HG03439 (cell line): ENCODE data around the gene CDON.
"Not testable (repeated sequence)": the region's sequence is repeated elsewhere in the genome, so short reads cannot be mapped to it uniquely, and the experiment has no call there.

Experiments
- ATAC-seq: cut with Tn5 transposase; IDR thresholded peaks from one replicate; pipeline ENCODE4 v1.9.1; 2021; ENCODE audit warnings: mild to moderate bottlenecking, moderate library complexity; ENCODE audit not compliant: unreplicated experiment

Gene CDON

GRCh38 chr11:126046570-126047195 is 16.0 kb downstream of the CDON start:
- ATAC-seq: no peak

- ATAC-seq: no peak
Measured at GRCh38 chr11:126039485-126040271, 23.0 kb downstream of the CDON start.

- ATAC-seq: no peak
Measured at GRCh38 chr11:126035718-126036117, 26.9 kb downstream of the CDON start.

GRCh38 chr11:126034933-126035425 is 27.7 kb downstream of the CDON start:
- ATAC-seq: no peak

GRCh38 chr11:126034039-126034932 is 28.4 kb downstream of the CDON start:
- no peak for ATAC-seq

- no peak for ATAC-seq
Measured at GRCh38 chr11:126032375-126032774, 30.3 kb downstream of the CDON start.

- no peak for ATAC-seq
Measured at GRCh38 chr11:126029805-126030204, 32.9 kb downstream of the CDON start.

- ATAC-seq: no peak
Measured at GRCh38 chr11:126029237-126029636, 33.4 kb downstream of the CDON start.

GRCh38 chr11:126028534-126028933 is 34.1 kb downstream of the CDON start:
- ATAC-seq: not testable (repeated sequence)

- ATAC-seq: no peak
Measured at GRCh38 chr11:126026579-126026978, 36.1 kb downstream of the CDON start.

- ATAC-seq: no peak
Measured at GRCh38 chr11:126025822-126026221, 36.8 kb downstream of the CDON start.

GRCh38 chr11:126024123-126024522 is 38.5 kb downstream of the CDON start:
- ATAC-seq: no peak

GRCh38 chr11:126012852-126013251 is 49.8 kb downstream of the CDON start:
- ATAC-seq: no peak

GRCh38 chr11:126011754-126012153 is 50.9 kb downstream of the CDON start:
- ATAC-seq: no peak

GRCh38 chr11:126011265-126011664 is 51.4 kb downstream of the CDON start:
- ATAC-seq: no peak

- no peak for ATAC-seq
Measured at GRCh38 chr11:126008956-126009355, 53.7 kb downstream of the CDON start.

GRCh38 chr11:126007238-126007637 is 55.4 kb downstream of the CDON start:
- no peak for ATAC-seq

- no peak for ATAC-seq
Measured at GRCh38 chr11:126006068-126006467, 56.6 kb downstream of the CDON start.

- ATAC-seq: no peak
Measured at GRCh38 chr11:126002181-126002580, 60.5 kb downstream of the CDON start.

- no peak for ATAC-seq
Measured at GRCh38 chr11:125999234-125999880, 63.3 kb downstream of the CDON start.

GRCh38 chr11:125998267-125998666 is 64.4 kb downstream of the CDON start:
- ATAC-seq: no peak
